NCI-H187 (cell line): ENCODE results near the gene NPAS3.
A peak's percentile ranks its signal among the peaks of the same experiment; 100 is the strongest.

Source experiments
- DNase-seq, 2 experiments: peaks; one replicate each; lab custom pipeline; 2025; lab: John Stamatoyannopoulos, UW

Gene NPAS3

DNA sequence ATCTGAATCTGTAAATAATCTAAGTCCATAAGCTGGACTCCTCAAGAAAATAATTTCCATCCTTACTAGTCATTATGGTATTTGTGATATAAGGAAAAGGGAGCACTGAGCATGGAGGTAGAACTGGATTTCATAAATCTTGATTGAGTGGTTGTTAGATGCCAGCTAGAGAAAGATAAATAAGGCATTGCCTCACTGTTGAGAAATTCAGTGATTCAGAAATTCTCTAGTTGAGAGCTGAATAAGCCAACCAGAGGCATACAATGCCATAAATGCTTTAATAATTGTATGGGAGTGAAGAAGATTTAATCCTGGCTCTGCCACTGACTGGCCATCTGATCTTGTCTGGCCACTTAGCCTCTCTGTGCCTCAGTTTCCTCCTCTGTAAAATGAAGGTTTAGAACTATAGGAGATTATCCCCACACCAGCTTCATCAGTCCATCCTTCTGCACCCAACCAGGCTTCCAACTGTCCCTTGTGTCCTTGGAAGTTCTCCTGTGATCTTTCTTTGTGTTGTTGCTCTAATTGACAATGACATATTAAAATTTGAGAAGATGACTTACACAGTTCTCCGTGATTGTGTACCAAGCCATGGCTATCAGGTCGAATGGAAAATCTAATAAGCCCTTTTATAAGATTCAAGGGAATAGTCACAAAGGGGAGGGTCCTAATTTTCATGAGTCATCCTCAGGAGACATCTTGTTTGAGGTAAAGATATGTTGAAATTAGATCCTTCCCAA, 617.9 kb downstream of the NPAS3 start:
- DNase-seq, result no peak

DNA sequence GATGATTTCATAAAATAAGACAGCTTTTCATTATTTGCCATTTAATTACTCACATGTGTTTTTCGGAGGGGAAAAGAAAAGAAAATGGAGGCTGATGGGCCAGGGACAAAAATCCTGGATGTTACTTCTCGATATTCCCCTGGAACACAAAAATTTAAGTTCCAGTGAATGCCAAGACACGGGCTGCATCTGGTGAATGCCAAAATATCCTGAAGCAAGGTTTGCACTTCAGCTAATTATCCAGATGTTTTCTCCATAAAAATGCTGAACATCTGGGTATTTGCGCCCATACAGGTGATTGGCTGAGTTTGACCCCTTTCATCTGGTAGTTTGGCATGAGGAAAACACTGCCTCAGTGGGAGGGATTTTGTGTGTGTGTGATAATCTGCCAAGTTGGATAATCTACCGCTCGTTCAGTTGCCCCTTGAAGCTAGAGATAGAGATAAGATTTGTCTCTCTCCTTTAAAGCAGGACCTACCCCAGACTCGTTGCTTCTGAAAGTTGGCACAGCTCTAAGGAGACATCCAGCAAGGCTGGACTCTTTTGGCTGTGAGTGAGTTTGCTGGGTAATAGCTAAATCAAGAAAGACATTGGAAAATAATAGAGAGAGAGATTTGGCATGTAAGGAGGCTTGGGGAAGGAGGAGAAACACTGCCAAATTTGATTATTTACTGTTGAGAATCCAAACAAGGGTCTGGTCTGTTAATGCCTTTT, 622.2 kb downstream of the NPAS3 start:
- no peak for DNase-seq

DNA sequence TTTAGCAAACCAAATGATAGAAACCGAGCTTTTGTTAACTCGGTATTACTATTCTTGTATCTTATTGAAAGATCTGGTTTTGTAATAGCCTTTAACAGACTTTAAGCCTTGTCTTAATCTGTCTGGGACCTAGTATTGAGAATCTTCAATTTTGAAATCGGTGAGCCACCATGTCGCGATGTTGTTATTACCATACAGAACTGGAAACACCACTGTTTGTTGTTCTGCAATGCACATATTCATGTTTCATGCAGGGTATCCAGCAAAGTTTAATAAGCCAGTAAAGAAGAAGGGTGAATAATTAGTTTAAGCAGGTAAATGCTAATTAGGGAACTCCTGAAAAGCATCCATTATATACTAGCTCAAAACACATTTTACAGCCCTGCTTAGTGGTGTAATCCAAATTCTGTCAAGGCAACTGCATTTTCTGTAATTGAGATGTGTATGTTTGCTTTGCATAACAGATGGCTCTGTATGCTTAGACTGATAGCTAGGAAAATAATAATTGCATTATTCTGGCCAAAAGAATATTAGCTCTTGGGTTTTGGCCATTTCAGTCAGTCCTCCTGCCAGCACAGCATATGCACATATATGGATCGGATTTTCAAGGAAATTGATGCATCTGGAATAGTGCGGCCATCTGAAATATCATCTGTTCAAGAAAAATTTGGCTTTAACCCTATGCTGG, 623.0 kb downstream of the NPAS3 start:
- DNase-seq, result no peak

DNA sequence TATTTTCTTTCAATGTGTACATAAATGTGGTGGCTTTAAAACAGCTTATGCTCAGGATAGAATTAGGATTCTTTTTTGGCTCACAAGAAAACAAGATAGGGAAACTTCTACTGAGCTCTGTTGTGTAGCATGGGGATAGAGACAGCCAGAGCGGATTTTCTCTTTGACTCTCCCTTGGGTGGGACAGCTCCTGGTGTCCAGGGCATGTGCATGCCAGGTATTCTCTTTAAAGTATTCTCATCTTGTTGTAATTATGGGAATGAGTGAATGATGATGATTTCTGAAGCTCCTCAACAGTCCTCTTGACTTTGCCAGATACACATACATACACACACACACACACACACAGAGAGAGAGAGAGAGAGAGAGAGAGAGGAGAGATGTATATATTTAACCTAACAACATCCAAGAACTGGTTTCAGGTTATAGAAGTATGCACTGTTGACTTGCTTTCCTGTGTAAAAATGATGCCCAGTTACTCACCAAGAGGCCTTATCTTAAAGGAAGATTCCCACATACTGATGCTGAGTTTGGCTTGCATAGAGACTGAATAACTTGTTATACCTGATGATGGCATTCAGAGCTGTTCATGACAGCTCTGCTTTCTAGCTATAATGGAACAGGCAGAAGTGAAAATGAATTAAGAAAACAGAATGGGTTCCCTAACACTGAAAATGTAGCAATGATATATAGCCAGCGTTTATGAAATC, 624.7 kb downstream of the NPAS3 start:
- DNase-seq, result no peak

DNA sequence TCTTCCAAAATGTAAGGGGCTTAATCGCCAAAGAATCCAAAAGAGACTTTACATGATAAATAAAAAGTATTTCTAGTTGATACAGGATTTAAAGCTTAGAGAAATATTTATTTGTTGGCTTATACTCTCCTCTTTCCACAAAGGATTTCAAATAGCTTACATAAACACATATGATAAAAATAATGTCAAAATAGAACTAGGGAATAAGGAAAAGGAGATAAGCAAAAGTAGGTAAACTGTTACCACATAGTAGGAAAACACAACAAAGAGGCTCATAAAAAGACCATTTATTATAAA, 625.2 kb downstream of the NPAS3 start:
- DNase-seq, result no peak

DNA sequence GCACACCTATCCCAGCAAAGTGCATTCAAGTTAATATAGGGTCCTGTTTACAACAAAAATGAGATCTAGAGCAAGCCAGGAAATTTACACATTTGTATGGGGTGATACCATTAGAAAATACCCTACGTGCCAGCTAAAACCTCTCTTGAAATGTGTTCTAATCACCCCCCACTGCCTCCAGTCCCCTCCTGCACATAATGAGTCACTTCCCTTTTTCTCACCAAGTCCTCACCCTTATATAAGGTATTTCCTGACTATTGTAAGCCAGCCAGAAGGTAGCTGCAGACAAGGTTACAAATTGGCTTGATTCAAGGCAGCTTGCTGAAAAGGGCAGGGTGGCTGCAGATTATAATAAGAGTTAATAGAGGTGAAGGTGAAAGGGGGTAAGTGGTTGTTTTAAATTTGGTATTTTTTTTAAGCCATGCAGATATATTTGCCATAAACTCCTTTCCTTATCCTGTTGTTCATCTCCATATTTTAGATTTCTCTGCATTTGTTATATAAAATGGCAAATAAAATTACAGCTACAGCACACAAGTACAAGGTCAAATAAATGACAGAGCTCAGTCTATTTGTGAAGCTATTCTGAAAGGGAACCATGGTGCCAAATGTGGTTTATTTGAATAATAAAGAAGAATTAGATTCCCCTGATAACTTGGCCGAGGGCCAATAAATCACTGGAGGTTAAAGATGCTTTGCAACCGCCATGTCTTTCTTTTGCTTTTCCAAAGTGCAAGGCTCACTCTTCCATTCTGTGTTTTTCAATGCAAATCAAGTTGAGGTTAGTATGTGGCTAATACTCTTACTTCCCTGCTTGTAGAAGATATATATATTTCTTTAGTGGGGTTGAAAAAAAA, 626.3 kb downstream of the NPAS3 start:
- DNase-seq, result no peak

DNA sequence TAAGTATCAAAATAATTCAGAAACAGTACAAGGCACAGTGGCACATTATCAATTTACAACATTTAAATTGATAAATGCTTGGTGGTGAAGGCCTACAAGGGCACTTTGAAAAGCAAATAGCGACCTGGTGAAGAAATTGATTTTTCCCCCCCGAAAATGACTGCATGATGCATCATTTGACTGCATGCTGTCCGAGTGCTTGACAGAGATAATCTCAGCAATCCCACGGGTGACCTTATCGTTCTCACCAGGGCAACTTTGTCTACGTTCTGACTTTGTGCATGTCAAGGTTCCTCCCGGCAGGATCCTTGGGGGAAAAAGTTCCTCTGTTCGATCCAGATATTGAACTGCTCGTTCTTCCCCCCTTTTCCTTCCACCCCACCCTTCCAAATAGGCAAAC, 627.4 kb downstream of the NPAS3 start:
- DNase-seq, result no peak

DNA sequence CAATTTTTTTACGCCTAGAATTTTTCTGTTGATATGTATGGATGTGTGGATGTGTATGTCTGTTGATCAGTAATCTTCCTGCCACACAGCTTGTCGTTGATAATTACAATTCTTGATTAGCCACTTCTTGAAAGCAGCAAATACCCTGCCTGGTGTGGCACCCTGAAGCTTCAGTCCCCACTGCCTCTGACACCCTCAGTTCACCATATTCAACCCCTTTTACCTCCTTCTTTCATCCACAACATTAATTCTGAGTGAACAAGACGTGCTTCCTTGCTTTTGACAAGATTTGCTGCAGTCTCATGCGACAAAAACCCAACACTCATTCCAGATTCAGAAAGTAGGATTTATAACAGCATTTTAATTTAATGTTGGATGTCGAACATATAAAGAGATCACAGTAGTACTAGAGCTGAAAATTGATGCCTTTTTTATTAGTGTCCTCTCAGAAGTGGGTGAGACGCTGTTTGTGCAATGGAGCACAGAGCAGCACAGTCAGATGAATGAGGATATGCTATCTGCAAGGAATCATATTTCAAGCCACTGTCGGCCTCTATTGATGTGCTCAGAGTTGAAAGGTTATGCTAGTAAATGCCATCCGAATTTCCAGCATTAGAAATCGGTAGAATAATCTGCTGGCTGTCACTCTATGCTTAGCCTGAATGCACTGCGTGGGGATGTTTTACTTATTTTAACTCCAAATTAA, 628.5 kb downstream of the NPAS3 start:
- DNase-seq, result peak; percentile 15 to 60

DNA sequence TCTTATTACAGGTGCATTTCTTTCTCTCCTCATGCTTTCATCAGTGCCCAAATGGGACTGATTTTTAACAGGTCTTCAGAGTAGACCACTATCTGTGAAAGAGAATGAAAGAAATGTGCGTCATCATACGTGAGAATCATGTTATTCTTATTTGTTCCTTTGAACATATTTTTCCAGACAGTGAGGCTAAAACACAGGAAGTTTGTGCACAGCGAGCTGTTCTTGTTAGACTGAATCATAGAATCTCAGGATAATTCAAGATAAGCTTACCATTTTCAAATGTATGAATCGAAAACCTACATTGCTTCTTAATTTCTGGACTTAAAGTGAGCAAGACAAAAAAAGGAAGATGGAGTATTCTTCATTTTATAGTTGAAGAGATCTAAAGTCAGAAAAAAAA, 629.1 kb downstream of the NPAS3 start:
- DNase-seq, result no peak

DNA sequence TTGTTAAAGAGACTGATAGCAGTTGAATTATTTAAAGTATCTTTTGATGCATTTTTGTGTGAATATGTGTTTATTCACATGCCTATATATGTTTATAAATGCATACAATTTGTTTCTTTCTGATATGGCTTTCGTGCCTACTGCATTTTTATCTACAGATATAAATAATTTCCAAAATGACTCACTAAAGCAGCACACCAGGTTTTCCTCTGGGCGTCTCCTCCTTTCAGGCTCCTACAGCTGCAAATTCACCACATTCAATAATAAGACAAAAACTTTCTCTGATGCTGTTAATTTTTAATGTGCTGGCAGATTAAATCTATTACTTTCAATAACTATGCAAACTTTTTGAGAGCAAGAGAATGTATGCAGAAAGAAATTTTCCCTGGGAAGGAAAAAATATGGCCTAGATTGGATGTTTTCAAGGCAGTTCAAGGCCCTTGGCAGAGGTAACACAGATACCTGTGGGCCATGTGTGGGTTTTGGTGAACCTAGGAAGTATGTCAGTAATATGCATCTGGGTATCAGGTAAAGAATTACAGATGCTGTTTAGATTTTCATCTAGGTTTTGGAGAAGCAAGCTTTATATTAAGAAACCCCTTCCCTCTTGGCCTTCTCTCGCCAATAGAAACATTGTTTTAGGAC, 630.4 kb downstream of the NPAS3 start:
- no peak for DNase-seq

DNA sequence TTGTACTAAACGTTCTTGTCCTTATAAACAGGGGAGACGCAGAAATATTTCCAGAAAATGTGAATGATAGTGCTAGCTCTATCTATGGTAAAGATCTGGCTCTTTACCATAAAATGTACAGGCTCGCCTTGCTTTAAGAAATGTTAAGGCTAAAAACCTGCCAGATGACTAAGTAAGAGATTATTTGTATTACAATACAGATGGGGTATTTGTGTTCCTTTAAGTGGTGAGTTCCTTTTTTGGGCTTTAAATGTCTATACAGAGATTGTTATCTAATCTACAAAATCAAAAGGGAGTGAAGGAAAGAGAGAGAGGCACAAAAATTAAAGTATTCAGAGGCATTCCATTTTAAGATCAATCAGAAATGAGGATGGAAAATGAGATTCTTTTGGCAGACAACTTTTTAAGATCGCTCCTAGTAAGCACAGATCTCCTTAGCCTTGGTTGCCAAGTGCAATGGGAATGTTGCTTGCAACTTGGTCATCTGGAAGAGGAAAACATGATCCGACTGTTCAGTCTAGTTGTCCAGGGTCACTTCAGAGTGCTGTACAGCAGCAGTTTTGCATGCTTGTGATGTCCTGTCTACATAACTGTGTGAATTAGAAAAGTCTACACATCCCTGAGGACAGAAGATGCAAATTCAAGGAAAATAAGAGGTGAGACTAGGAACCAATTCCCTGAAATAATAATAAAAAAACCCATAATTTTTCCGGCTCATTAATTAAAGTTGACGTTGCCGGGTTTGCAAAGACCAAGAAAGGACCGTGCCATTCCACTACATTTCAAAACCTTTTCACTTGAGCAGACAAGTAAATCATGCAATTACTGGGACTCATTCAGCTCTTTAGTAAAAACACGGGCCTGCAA, 631.4 kb downstream of the NPAS3 start:
- no peak for DNase-seq

DNA sequence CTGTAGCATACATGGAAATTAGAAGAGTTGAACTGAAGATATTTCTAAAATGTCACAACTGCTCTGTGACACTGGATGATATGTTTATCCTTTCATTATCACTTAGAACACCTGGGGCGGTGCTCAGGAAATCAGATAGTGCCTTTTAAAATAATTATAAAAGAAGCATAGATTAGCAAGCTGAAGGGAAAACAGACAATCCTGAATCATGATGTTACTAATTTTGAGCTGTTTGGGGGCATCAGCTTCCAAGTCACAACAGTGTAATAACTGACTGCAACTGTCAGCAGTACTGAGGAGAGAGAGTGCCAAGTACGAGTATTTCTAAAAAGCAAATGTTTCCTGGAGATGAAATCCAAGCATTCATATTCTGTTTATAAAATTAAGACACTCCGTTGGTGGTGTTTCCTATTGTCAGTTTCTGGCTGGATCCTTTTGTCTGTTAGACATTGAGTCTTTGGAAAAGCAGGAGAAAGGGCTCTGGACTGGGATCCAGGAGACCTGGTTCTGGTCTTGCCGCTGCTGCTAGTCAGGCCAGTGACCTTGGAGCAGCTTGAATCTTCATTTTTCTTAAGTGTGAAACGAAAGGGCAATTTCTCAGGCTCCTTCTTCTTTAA, 632.1 kb downstream of the NPAS3 start:
- DNase-seq, result no peak

DNA sequence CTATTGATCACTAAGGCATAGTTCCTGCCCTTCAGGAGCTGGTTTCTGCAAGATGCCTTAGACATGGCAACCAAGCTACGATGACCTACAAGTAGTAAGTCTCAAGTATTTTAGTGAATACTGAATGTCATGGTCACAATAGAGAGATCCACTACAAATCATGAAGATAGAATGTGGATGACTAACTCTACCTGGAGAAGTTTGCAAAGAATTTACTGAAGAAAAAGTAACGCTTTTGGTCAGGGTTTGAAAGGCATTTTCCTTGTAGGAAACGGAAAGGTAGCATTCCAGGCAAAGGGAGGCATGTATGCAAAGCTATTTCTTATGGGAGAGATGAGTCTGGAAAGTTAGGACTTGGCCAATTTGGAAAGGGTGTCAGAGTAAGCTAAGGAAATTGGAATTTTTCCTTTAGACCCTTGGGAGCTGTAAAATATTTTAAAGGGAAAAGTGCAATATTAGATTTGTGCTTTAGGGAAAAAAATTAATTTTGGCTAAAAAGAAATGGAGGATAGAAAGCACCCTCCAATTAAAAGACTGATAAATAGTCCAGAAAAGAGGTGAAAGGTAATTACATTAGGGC, 634.7 kb downstream of the NPAS3 start:
- no peak for DNase-seq

DNA sequence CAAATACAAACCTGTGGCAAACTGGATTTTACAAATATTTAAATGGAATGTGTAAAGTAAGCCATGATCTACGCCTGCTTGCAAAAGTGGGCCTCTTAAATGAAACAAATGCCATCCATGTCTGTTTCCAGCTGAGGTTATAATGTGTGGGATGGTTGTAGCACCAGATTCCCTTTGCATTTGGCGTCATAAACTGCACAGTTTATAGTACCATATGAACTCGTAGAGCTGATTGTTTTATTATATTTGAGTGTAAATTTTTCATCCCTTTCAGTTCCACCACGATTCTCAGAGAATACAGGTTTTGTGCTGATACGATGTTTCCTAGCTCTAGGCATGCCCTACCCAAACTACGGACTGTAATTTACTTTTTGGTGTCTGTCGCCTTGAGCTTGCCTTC, 637.3 kb downstream of the NPAS3 start:
- no peak for DNase-seq

DNA sequence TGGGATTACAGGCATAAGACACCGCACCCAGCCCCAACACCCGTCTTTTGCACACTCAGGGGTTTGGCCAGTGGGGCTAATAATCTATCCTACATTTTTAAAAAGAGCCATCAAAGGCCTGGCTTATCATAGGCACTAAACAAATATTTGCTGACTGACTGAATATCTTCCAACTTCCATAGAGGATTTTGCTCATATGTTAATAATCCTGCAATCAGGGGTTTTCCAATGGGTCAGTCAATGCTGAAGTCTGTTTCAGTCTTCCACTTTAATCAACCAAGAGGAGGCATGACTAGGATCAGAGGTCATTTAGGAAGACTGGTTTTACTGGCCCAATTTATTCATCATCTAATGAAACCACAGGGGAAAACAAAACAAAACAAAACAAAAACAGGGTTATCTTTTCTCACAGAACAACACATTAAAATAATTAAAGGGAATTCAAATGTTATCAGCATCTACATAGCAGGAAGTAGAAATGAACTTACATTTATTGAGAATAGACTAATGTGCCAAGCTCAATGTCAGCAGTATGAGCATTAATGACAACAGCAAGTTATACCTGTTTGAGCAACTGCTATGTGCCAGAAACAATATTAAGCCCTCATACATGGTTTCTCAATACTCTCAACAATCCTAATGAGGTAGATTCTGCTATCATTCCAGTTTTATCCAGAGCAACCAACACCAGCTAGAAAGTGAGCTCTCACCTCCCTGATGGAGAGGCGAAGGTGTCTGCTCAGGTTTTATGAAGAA, 640.0 kb downstream of the NPAS3 start:
- DNase-seq, result no peak

DNA sequence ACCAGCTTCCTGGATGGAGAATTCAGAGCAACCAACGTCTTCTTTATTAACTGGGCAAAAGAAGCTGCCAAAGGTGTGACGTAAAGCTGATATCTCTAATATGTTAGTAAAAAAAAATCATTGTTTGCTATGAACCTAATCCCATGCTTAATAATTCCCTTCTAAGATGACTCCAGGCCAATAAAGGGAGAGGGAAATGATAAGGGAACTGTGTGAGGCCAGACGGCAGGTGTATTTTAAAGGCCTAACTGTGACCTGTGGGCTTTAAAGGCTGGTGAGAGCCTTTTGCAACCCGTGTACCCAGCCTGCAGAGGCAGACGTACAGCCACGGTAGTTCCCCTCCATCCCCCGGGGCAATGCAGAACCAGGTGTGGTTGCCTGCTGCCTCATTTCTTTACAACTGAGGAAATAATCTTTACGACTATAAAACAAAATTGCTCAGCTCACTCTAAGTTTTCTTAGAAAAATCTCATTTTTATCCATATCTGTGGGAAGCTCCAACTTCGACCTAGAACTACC, 641.6 kb downstream of the NPAS3 start:
- DNase-seq, result no peak

DNA sequence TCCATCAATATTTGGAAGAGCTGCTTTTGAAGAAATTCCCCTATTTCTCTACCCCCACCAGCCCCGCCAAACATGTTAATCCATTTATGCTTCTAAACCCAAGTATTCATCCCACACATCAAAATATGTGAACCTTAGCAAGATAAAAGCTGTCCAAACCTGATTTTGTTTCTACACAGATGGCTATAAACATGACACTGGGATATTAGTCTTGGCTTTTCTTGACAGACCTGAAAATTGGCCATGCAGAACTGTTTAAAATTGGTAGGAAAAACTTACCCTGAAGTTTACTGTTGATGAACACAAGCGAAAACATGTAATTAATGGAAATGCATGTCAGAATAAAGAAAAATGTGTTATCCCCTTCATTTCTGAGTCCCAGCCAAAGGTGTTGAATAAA, 642.2 kb downstream of the NPAS3 start:
- no peak for DNase-seq

DNA sequence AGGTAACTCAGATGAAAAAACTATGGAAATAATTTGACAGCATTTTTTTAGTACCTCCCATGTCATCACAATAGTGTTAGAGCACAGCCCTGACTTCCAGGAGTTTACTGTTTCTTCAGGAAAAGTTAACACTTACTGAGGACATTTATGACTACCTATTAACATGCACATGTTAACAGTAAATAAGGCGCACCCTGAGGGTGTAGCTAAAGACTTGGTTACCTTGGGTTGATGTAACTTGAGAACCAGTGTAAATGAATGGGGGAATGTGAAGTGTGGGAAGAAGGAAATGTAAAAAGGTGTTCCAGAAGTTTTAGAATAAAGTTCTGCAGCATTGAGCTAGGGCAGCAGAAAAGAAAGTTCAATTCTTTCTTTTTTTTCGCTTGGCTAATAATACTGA, 646.0 kb downstream of the NPAS3 start:
- no peak for DNase-seq
